ENCODE results near the gene LSM14A.
A peak's percentile ranks its signal among the peaks of the same experiment; 100 is the strongest.
"Not testable (repeated sequence)": the region's sequence is repeated elsewhere in the genome, so short reads cannot be mapped to it uniquely, and the experiment has no call there.

Gene LSM14A

DNA sequence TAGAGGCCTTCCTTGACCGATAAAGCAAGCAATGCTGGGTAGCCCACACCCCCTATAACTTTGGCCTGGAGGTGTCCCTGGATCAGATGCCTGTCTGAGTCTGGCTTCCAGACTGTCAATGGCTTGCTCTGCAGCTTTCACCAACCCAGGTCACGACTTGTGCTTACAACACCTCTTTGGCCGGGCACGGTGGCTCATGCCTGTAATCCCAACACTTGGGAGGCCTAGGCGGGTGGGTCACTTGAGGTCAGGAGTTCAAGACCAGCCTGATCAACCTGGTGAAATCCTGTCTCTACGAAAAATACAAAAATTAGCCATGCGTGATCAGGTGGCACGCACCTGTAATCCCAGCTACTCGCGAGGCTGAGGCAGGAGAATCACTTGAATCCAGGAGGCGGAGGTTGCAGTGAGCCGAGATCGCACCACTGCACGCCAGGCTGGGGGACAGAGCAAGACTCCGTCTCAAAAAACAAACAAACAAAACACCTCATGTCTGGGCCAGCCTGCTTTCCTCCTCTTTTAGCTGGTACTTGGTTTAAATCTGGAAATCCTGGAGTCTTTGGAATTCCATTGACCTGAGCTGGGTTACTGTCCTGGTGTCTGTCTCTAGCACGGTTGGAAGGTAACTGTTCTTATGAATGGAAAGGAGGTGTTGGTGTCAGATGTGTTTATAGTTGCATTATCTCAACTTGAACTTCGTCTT, 71.7 kb downstream of the LSM14A start:
- Histone ChIP-seq H3K9ac (no peak overlapping the region), H4K20me1 (peaks cover 0 to 9% (median 0%) of the 10 kb centered on the region in 11 experiments; a peak in 1 of 22 replicates), H3K36me3 (0 out of 22 replicates have a peak, but pooled peaks cover 0 to 4% (median 0%) of the 10 kb centered on the region in 11 experiments), H3K27ac (no peak overlapping the region), H3K27me3 (no peaks in the 10 kb centered on the region), H3K4me2 (peak overlapping the region in 2 of 11 experiments; percentile 3 to 18; a peak in 1 of 22 replicates), H3K4me1 (peaks cover 0 to 12% (median 7%) of the 10 kb centered on the region in 10 experiments; a peak in 8 of 20 replicates), H3K9me3 (replicated peaks in 1 of 11) (no peaks in the 10 kb centered on the region), H3K4me3 (no peak overlapping the region)
- no peak for TF ChIP-seq Cebpa-rat (IDR thresholded peaks at IDR 0.05)

DNA sequence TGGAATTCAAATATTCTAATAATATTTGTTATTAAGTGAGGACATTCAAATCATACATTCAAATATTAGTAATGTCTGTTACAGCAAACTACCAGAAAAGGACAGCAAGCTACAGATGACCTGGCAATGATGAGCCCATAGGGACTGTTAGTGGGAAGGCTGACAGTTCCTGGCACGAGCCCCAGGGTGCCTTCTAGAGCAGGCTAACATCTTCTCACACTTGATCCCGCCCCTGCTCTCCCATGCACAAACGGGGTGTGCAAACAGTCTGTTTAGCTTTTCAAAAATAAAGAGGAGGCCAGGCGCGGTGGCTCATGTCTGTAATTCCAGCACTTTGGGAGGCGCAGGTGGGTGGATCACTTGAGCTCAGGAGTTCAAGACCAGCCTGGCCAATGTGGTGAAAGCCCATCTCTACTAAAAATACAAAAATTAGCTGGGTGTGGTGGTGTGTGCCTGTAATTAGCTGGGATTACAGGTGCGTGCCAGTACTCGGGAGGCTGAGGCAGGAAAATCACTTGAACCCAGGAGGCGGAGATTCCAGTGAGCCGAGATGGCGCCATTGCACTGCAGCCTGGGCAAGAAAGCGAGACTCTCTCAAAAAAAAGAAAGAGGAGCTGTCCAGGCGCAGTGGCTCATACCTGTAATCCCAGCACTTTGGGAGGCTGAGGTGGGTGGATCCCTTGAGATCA, 72.5 kb downstream of the LSM14A start:
- Histone ChIP-seq H3K36me3 (0 out of 22 replicates have a peak, but pooled peaks cover 0 to 4% (median 0%) of the 10 kb centered on the region in 11 experiments), H3K9me3 (replicated peaks in 1 of 11) (no peaks in the 10 kb centered on the region), H3K9ac (no peak overlapping the region), H3K4me3 (no peak overlapping the region), H3K27ac (no peak overlapping the region), H3K4me2 (no peak overlapping the region; a peak in 2 of 22 replicates), H3K27me3 (no peaks in the 10 kb centered on the region), H4K20me1 (peaks cover 0 to 9% (median 0%) of the 10 kb centered on the region in 11 experiments; a peak in 1 of 22 replicates), H3K4me1 (peaks cover 0 to 12% (median 7%) of the 10 kb centered on the region in 10 experiments; a peak in 8 of 20 replicates)
- TF ChIP-seq Cebpa-rat (IDR thresholded peaks at IDR 0.05) = no peak

DNA sequence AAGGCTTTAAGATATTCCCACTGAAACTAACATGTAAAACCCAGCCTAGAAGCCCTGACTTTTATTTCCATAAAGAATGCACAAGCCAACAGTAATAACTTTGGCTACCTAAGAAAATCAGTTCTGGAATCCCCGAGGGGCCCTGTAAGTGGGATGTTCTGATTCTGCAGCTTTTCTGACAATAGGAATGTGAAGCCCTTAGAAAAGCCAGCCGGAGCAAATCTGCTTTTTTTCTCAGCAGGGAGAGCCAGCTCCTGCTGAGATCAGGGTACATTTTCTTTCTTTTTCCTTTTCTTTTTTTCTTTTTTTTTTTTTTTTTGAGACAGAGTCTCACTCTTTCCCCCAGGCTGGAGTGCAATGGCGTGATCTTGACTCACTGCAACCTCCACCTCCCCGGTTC, 74.0 kb downstream of the LSM14A start:
- Histone ChIP-seq H3K36me3 (no peaks in the 10 kb centered on the region), H3K27ac (no peak overlapping the region), H3K4me1 (peaks cover 0 to 12% (median 7%) of the 10 kb centered on the region in 10 experiments; a peak in 8 of 20 replicates), H3K4me2 (no peak overlapping the region), H3K27me3 (no peaks in the 10 kb centered on the region), H3K9me3 (replicated peaks in 1 of 11) (no peaks in the 10 kb centered on the region), H3K9ac (no peak overlapping the region), H4K20me1 (peaks cover 0 to 9% (median 0%) of the 10 kb centered on the region in 11 experiments; a peak in 1 of 22 replicates), H3K4me3 (no peak overlapping the region)
- TF ChIP-seq Cebpa-rat (IDR thresholded peaks at IDR 0.05) = no peak

DNA sequence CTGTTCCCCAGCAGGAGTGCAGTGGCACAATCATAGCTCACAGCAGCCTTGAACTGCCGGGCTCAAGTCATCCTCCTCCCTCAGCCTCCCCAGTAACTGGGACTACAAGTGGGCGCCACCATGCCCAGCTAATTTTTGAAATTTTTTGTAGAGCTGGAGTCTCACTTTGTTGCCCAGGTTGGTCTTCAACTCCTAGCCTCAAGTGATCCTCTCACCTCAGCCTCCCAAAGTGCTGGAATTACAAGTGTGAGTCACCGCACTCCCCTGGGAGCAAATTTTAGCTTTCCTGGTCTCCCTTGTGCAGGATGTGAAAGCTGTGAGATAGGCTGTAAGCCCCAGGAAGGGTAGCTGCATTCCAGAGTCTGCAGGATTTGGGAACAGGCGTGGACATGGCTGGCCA, 76.6 kb downstream of the LSM14A start:
- H3K36me3 ChIP-seq = no peaks in the 10 kb centered on the region
- no peaks in the 10 kb centered on the region for H3K9me3 ChIP-seq (replicated peaks in 1 of 11)
- H3K4me3 ChIP-seq = no peak overlapping the region
- no peak for TF ChIP-seq Cebpa-rat (IDR thresholded peaks at IDR 0.05)
- peaks cover 0 to 12% (median 6%) of the 10 kb centered on the region in 10 experiments; a peak in 14 of 20 replicates for H3K4me1 ChIP-seq
- no peak overlapping the region for H3K27ac ChIP-seq
- peaks cover 0 to 3% (median 0%) of the 10 kb centered on the region in 11 experiments; a peak in 1 of 22 replicates for H4K20me1 ChIP-seq
- no peak overlapping the region for H3K9ac ChIP-seq
- H3K27me3 ChIP-seq = no peaks in the 10 kb centered on the region
- H3K4me2 ChIP-seq = no peak overlapping the region

DNA sequence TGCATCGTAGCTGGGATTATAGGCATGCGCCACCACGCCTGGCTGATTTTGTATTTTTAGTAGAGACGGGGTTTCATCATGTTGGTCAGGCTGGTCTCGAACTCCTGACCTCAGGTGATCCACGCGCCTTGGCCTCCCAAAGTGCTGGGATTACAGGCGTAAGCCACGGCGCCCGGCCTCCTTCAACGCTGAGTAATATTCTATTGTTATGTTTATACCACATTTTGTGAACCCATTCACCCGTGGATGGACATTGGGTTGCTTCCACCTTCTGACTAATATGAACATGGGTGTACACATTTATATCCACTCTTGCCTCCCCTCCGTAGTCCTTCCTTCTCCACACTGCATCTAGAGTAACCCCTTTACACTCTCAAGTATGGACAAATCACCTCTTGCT, 80.9 kb downstream of the LSM14A start:
- H3K4me3 ChIP-seq; H3K9me3 ChIP-seq (replicated peaks in 1 of 11); H3K27ac ChIP-seq; H3K27me3 ChIP-seq; H3K9ac ChIP-seq; H3K36me3 ChIP-seq: not testable (repeated sequence)
- peak overlapping the region in 5 of 11 experiments; percentile 70 to 90 (median 83); a peak in 6 of 22 replicates for H3K4me2 ChIP-seq
- H3K4me1 ChIP-seq = peaks cover 6 to 18% (median 11%) of the 10 kb centered on the region in 10 experiments; a peak in 17 of 20 replicates
- H4K20me1 ChIP-seq = peaks cover 0 to 17% (median 0%) of the 10 kb centered on the region in 11 experiments; a peak in 6 of 22 replicates

DNA sequence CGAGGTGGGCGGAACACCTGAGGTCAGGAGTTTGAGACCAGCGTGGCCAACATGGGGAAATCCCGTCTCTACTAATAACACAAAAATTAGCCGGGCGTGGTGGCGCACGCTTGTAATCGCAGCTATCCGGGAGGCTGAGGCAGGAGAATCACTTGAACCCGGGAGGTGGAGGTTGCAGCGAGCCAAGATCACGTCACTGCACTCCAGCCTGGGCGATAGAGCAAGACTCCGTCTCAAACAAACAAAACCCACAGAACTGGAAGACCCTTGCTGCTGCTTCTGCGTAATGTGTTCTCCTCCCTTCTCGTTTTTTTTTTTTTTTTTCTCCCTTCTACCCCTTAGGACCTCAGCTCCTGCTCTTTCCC, 81.4 kb downstream of the LSM14A start:
- not testable (repeated sequence) for H3K36me3 ChIP-seq; H3K9me3 ChIP-seq (replicated peaks in 1 of 11); H3K27me3 ChIP-seq
- Histone ChIP-seq H3K27ac (peak overlapping the region in 4 of 11 experiments; percentile 67 to 85 (median 82); a peak in 6 of 22 replicates), H4K20me1 (peaks cover 0 to 17% (median 0%) of the 10 kb centered on the region in 11 experiments; a peak in 6 of 22 replicates), H3K4me2 (peak overlapping the region; percentile 64 to 90 (median 81)), H3K9ac (peak overlapping the region in 10 of 11 experiments; percentile 79 to 93 (median 86); a peak in 19 of 22 replicates), H3K4me3 (peak overlapping the region; percentile 85 to 95 (median 91)), H3K4me1 (peaks cover 6 to 18% (median 11%) of the 10 kb centered on the region in 10 experiments; a peak in 17 of 20 replicates)

DNA sequence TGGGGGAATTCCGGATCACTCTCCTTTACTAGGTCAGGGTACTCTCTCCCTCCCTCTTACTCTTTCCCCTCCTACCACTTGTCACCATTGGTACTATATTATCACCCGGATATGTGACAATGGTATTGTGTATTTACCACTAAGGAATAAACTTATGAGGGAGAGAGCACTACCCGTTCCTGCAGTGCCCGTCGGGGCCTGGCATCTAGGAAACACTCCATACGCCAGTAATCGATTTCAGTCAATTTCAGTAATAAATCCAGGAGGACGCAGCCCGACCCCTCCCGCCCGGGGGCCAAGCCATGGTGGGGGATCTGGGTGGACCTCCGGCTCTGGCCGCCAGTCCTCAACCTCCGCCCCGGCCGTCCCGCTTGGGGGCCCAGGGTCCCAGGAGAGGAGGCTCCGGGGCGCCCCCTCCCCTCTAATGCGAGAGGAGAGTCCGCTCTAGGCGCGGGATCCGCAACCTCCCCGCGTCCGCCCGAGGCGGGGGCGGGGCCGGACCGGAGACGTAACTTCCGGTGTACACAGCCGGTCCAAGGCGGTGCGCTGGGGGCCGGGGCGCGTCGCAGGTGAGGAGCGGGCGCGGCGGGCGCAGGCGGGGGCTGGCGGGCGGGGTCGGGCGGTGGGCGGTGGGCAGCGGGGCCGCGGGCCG, 81.9 kb downstream of the LSM14A start, which contains the start of gene GARRE1:
Gene GARRE1 (plus strand): TSS at position 509 of the 652 bp plus-strand sequence. CDS start 45,920 bp downstream, outside the sequence.
- Histone ChIP-seq H3K27me3 (no peaks in the 10 kb centered on the region; a peak in 2 of 22 replicates), H3K4me2 (peak within 1 kb of the TSS; percentile 80 to 98 (median 94)), H4K20me1 (peaks cover 0 to 17% (median 0%) of the 10 kb centered on the region in 11 experiments; a peak in 6 of 22 replicates), H3K4me3 (peak within 1 kb of the TSS; percentile 85 to 95 (median 91)), H3K9me3 (replicated peaks in 1 of 11) (no peaks in the 10 kb centered on the region), H3K9ac (peak within 1 kb of the TSS; percentile 79 to 93 (median 87)), H3K27ac (peak within 1 kb of the TSS; percentile 67 to 85 (median 78)), H3K36me3 (peaks cover 0 to 4% (median 0%) of the 10 kb centered on the region in 11 experiments; a peak in 1 of 22 replicates), H3K4me1 (peaks cover 6 to 18% (median 11%) of the 10 kb centered on the region in 10 experiments; a peak in 17 of 20 replicates)
- TF ChIP-seq Cebpa-rat (IDR thresholded peaks at IDR 0.05) = no peak

DNA sequence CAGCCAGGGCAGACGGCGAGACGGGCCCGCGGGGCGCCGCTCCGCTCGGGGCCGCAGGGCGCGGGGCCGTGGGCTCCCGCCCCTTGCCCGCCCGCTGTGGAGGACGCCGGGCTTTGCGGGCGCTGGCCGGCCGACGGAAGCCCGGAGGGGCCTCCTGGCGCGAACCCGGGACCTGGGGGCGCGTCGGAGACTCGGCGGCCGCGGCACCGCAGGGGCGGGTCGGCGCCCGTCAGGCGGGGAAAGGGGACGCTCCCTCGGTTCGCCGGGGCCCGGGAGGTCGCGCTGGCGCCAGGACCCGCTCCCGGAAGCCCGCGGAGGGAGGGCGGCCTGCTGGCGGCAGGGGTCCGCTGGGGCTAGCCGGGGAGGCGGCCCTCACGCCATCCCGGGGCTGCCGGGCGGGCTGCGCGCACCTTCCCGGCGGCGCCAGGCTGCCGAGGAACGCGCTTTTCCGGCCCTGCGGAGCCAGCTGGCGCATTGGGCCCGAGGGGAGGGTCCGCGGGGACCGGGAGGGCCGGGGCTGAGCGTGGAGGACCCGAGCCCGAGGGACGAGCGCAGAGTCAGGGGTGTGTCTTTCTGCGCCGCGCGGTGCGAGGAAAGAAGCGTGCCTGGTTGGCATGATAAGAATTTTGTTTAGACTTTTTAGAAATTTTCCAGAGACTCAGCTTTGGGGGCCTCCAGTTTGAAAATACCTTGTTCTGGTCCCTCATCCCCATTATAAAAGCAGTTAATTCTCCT, 82.6 kb downstream of the LSM14A start:
- Histone ChIP-seq H3K4me1 (peaks cover 6 to 21% (median 13%) of the 10 kb centered on the region in 10 experiments; a peak in 18 of 20 replicates), H3K27ac (peak overlapping the region; percentile 67 to 85 (median 78)), H3K27me3 (no peaks in the 10 kb centered on the region; a peak in 2 of 22 replicates), H3K9ac (peak overlapping the region; percentile 79 to 93 (median 87)), H3K4me2 (peak overlapping the region; percentile 74 to 98 (median 94)), H3K4me3 (peak overlapping the region; percentile 85 to 95 (median 91)), H3K36me3 (peaks cover 0 to 4% (median 0%) of the 10 kb centered on the region in 11 experiments; a peak in 2 of 22 replicates), H3K9me3 (replicated peaks in 1 of 11) (peaks cover 0 to 6% (median 0%) of the 10 kb centered on the region in 11 experiments; a peak in 2 of 22 replicates), H4K20me1 (peaks cover 0 to 17% (median 0%) of the 10 kb centered on the region in 11 experiments; a peak in 6 of 22 replicates)
- no peak for TF ChIP-seq Cebpa-rat (IDR thresholded peaks at IDR 0.05)

All from BLaER1 treated with 17β-estradiol and CSF1 and Interleukin-3, amounts not matched to agents 10 nM and 100 nM (cell line).